GM19035 (cell line): ENCODE measurements around the gene PI3.

ENCODE experiments used
- ATAC-seq: cut with Tn5 transposase; IDR thresholded peaks from one replicate; pipeline ENCODE4 v1.9.1; 2021; ENCODE audit not compliant: unreplicated experiment

The PI3 gene

GRCh38 chr20:45183084-45183483, 8.4 kb downstream of the PI3 start:
- ATAC-seq, result no peak

GRCh38 chr20:45187693-45188092, 13.0 kb downstream of the PI3 start:
- ATAC-seq, result no peak

- ATAC-seq, result no peak
Measured at GRCh38 chr20:45189067-45189609, 14.4 kb downstream of the PI3 start.

GRCh38 chr20:45189861-45190260, 15.2 kb downstream of the PI3 start:
- ATAC-seq, result no peak

GRCh38 chr20:45191926-45192325, 17.2 kb downstream of the PI3 start:
- no peak for ATAC-seq

GRCh38 chr20:45193331-45193730, 18.6 kb downstream of the PI3 start:
- ATAC-seq, result no peak

GRCh38 chr20:45206725-45207124, 32.0 kb downstream of the PI3 start, which contains the start of gene SEMG1:
SEMG1 (plus strand) TSS chr20:45207033; CDS start chr20:45207054, 21 bp downstream.
- ATAC-seq, result no peak

- no peak for ATAC-seq
Measured at GRCh38 chr20:45209924-45210323, 35.2 kb downstream of the PI3 start.

GRCh38 chr20:45211569-45212474, 37.1 kb downstream of the PI3 start:
- ATAC-seq, result no peak

GRCh38 chr20:45212836-45213235, 38.1 kb downstream of the PI3 start:
- ATAC-seq, result no peak

- no peak for ATAC-seq
Measured at GRCh38 chr20:45218124-45218523, 43.4 kb downstream of the PI3 start.

- ATAC-seq, result no peak
Measured at GRCh38 chr20:45218636-45219035, 43.9 kb downstream of the PI3 start.

GRCh38 chr20:45221076-45221475, 46.4 kb downstream of the PI3 start, which contains the start of gene SEMG2:
SEMG2 (plus strand) TSS chr20:45221373; CDS start chr20:45221390, 17 bp downstream.
- no peak for ATAC-seq

- ATAC-seq, result no peak
Measured at GRCh38 chr20:45223136-45223535, 48.4 kb downstream of the PI3 start.
